ENCODE data around the gene SYCN. TPM values are rescaled to one million over a fixed set of nuclear protein-coding genes. Genes with fewer than 3 reads are reported as not detected.
"Not testable (repeated sequence)": the region's sequence is repeated elsewhere in the genome, so short reads cannot be mapped to it uniquely, and the experiment has no call there.

SYCN gene
- not detected for total RNA-seq
- long read RNA-seq, result 0 reads

- DNase-seq (ENCODE audit: low spot score), result no peak
Observed at GRCh38 chr19:39203372-39204341, at the start of gene SYCN. Gene SYCN, minus strand, starts transcription at chr19:39204263. Its CDS starts 9 bp downstream, at chr19:39204254.

- no peak for DNase-seq (ENCODE audit: low spot score)
Observed at GRCh38 chr19:39253374-39254149, 49.5 kb upstream of the SYCN start.

GRCh38 chr19:39252458-39252857 lies 48.4 kb upstream of the SYCN start:
- DNase-seq (ENCODE audit: low spot score), result no peak

- no peak for DNase-seq (ENCODE audit: low spot score)
Observed at GRCh38 chr19:39251846-39252245, 47.8 kb upstream of the SYCN start.

GRCh38 chr19:39251081-39251480 lies 47.0 kb upstream of the SYCN start:
- DNase-seq (ENCODE audit: low spot score), result no peak

GRCh38 chr19:39248806-39249205 lies 44.7 kb upstream of the SYCN start, which contains the start of gene IFNL4:
Gene IFNL4, minus strand, starts transcription at chr19:39248856.
- DNase-seq (ENCODE audit: low spot score), result no peak

GRCh38 chr19:39247701-39248664 lies 43.9 kb upstream of the SYCN start:
- DNase-seq (ENCODE audit: low spot score), result no peak

- no peak for DNase-seq (ENCODE audit: low spot score)
Observed at GRCh38 chr19:39246951-39247669, 43.0 kb upstream of the SYCN start.

GRCh38 chr19:39245166-39245565 lies 41.1 kb upstream of the SYCN start:
- DNase-seq (ENCODE audit: low spot score), result not testable (repeated sequence)

- DNase-seq (ENCODE audit: low spot score), result not testable (repeated sequence)
Observed at GRCh38 chr19:39244410-39245100, 40.5 kb upstream of the SYCN start, which contains the start of gene IFNL3. Gene IFNL3, minus strand, starts transcription at chr19:39245006. Its CDS starts 39 bp downstream, at chr19:39244967.

GRCh38 chr19:39243741-39244140 lies 39.7 kb upstream of the SYCN start:
- not testable (repeated sequence) for DNase-seq (ENCODE audit: low spot score)

GRCh38 chr19:39240421-39240820 lies 36.4 kb upstream of the SYCN start:
- no peak for DNase-seq (ENCODE audit: low spot score)

GRCh38 chr19:39238944-39239343 lies 34.9 kb upstream of the SYCN start:
- DNase-seq (ENCODE audit: low spot score), result no peak

- DNase-seq (ENCODE audit: low spot score), result no peak
Observed at GRCh38 chr19:39238209-39238608, 34.1 kb upstream of the SYCN start.

- DNase-seq (ENCODE audit: low spot score), result no peak
Observed at GRCh38 chr19:39237200-39238184, 33.4 kb upstream of the SYCN start.

- no peak for DNase-seq (ENCODE audit: low spot score)
Observed at GRCh38 chr19:39236527-39236926, 32.5 kb upstream of the SYCN start.

- no peak for DNase-seq (ENCODE audit: low spot score)
Observed at GRCh38 chr19:39232708-39233107, 28.6 kb upstream of the SYCN start.

- DNase-seq (ENCODE audit: low spot score), result no peak
Observed at GRCh38 chr19:39230096-39230764, 26.2 kb upstream of the SYCN start.
